Measurements from ENCODE around the gene BAIAP2.

The BAIAP2 gene

GRCh38 chr17:81111066-81111465 is 76.1 kb downstream of the BAIAP2 start:
- TF ChIP-seq CTCF (conservative IDR thresholded peaks at IDR 0.05), result no peak
- H3K27ac ChIP-seq, result no peak overlapping the region

- H3K27ac ChIP-seq, result no peak overlapping the region
- no peak for TF ChIP-seq CTCF (conservative IDR thresholded peaks at IDR 0.05)
Measured at GRCh38 chr17:81112450-81112849, 77.5 kb downstream of the BAIAP2 start.

- H3K27ac ChIP-seq, result no peak overlapping the region
- no peak for TF ChIP-seq CTCF (conservative IDR thresholded peaks at IDR 0.05)
Measured at GRCh38 chr17:81113158-81113724, 78.3 kb downstream of the BAIAP2 start.

DNA sequence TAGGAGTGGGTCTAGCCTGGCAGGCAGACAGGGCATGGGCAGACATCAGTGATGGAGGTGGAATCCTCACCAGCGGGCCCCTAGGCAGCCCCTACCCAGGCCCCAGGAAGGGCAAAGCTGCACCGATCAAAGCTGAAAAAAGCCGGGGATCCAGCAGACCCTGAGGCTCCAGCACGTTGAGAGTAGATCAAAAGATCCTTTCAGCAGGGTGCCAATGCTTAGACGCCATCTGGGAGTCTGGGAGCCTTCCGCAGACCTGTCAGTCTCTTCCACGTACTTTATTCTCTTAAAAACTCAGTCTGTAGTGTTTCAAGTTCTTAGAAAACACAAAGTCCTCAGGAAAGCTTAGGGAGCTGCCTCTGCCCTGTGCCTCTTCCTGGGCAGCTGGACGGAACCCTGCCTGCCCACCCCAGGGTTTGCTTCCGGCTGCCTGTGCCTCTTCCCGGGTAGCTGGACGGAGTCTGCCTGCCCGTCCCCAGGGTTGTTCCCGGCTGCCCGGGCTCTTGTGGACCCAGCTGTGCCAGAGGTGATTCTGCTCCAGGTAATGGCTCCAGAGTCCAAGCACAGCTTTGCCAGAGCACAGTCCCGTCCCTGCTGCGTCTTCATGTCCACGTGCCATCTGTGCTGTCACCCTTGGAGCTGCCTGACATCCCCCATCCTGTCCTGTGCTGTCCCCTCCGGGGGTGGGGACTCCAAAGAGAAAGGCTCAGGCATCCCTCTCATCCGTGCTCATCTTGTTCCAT is 79.6 kb downstream of the BAIAP2 start:
- peak overlapping the region; percentile 8; the same call in 1 of the 2 replicates for H3K27ac ChIP-seq
- TF ChIP-seq CTCF (conservative IDR thresholded peaks at IDR 0.05), result no peak

DNA sequence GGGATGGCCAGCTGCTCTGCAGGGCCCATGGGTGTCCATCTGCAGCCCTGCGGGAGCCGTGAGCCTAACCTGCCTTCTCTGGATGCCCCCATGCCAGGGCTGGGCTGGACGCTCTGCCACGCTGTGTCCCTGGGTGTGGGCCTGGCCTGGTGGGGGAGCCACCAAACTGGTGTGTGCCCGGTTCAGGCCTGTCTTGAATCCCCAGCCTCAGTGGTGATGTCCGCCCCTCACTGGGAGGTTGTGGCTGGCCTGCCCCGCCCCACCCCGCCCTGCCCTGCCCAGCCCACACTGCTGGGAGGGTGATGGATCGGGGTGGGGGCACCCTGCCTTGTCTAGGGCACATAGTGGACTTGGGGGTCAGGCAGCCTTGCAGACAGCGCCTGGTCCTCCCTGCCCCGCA is 80.3 kb downstream of the BAIAP2 start:
- peak overlapping the region; percentile 8; the same call in 1 of the 2 replicates for H3K27ac ChIP-seq
- no peak for TF ChIP-seq CTCF (conservative IDR thresholded peaks at IDR 0.05)

DNA sequence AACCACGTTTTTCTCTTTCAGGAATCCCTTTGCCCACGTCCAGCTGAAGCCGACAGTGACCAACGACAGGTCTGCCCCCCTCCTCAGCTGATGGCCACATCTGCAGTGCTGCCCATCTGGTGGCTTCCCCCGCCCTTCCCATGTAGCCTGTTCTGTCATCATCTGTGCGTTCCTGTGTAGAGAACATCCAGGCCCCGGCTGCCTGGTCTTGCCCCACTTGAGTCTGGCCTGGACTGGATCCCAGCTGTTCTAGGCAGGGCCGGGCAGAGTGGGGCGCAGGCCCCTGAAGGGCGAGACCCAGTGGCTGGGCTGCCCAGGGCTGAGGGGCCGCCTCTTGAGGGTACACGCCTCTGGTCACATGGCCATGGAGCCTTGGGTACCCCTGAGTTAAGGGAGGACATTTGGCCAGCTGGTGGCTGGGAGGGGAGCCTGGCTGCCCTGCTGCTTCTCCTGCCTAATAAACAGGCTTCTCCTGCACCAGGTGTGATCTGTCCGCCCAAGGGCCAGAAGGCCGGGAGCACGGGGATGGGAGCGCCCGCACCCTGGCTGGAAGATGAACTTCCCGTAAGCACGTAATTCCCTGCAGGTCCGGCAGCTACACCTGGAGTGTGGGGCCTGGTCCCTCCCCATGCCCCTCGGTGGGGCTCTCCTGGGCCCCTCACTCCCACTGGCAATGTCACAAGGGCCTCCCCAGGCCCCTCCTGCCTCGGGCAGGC is 81.0 kb downstream of the BAIAP2 start:
- H3K27ac ChIP-seq, result peak overlapping the region; percentile 80
- TF ChIP-seq CTCF (conservative IDR thresholded peaks at IDR 0.05), result no peak

DNA sequence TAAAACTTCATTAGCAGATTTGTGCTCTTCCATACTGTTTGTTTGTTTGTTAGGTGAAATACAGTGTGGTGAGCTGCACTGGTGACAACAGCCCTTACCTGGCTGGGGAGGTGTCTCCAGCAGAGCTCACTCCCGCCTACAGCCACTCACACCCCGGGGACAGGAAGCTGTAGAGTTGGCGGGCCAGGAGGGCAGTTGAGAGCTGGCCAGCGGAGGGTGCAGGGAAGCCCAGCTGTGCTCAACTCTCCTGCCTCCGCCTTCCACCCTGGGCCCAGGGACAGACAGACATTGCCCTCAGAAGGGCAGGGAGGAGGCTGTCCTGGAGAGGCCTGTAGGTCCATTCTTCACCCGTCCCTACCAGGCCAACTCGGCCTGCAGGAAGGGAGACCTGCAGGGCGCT is 81.8 kb downstream of the BAIAP2 start:
- H3K27ac ChIP-seq, result peak overlapping the region; percentile 80
- no peak for TF ChIP-seq CTCF (conservative IDR thresholded peaks at IDR 0.05)
